Natural killer cell (primary cell): ENCODE results near the gene TMEM117. TPM values are rescaled to one million over a fixed set of nuclear protein-coding genes. Genes with fewer than 3 reads are reported as not detected.

ENCODE experiments used
- ATAC-seq, 3 donors: fragments of 150-1000 bp in 2 of 3; fragments of 200-7000 bp in 1 of 3; cut with Tn5 transposase; 1 replicate in 1 of 3; 2 replicates in 2 of 3; pipeline ENCODE4 v1.10.0; 2021; ENCODE audit warnings: mild to moderate bottlenecking in 2 of 3, moderate library complexity in 2 of 3
- DNase-seq, 2 donors: peaks; one replicate each; pipeline versions ENCODE4 v3.0.0 to v3.0.0-alpha.2; 2013 to 2021; ENCODE audit warnings: mixed read lengths in 1 of 2
- H3K27ac ChIP-seq: one replicate; pipeline ENCODE4 v1.5.1; 2013; ENCODE audit warnings: mild to moderate bottlenecking, low read length
- H3K27me3 ChIP-seq: one replicate; pipeline ENCODE4 v1.6.1; 2013; ENCODE audit warnings: low read length; ENCODE audit not compliant: control insufficient read depth, insufficient read depth
- H3K36me3 ChIP-seq: one replicate; pipeline ENCODE4 v1.6.1; 2013; ENCODE audit warnings: low read length; ENCODE audit not compliant: control insufficient read depth, insufficient read depth
- H3K4me1 ChIP-seq: one replicate; pipeline ENCODE4 v1.6.1; 2013; ENCODE audit warnings: low read length; ENCODE audit not compliant: control insufficient read depth, insufficient read depth
- H3K4me3 ChIP-seq: one replicate; pipeline ENCODE4 v1.5.1; 2013; ENCODE audit warnings: low read length
- H3K9me3 ChIP-seq: one replicate; pipeline ENCODE4 v1.6.1; 2013; ENCODE audit warnings: low read length; ENCODE audit not compliant: control insufficient read depth, insufficient read depth
- H3K27ac Mint-ChIP-seq, 2 donors: one replicate each; pipeline ENCODE4 v1.8.0; 2022; ENCODE audit warnings: mild to moderate bottlenecking in 2 of 2, mixed read lengths in 2 of 2, moderate library complexity in 1 of 2
- H3K27me3 Mint-ChIP-seq, 2 donors: one replicate each; pipeline ENCODE4 v1.8.0; 2022; ENCODE audit warnings: low read depth in 2 of 2, mixed read lengths in 2 of 2
- H3K36me3 Mint-ChIP-seq: one replicate; pipeline ENCODE4 v1.8.0; 2022; ENCODE audit warnings: mixed read lengths
- H3K4me1 Mint-ChIP-seq, 2 donors: one replicate each; pipeline ENCODE4 v1.8.0; 2022; ENCODE audit warnings: mixed read lengths in 2 of 2
- H3K4me3 Mint-ChIP-seq: one replicate; pipeline ENCODE4 v1.8.0; 2022; ENCODE audit warnings: mild to moderate bottlenecking, moderate library complexity, mixed read lengths
- H3K9me3 Mint-ChIP-seq, 2 donors: one replicate each; pipeline ENCODE4 v1.8.0; 2022; ENCODE audit warnings: mixed read lengths in 2 of 2
- CTCF ChIP-seq: fragments of 200-600 bp; IDR thresholded peaks from one replicate; pipeline ENCODE4 v1.8.0; 2022; ENCODE audit warnings: antibody characterized with exemption
- WGBS: methylation state at CpG from one replicate; pipeline ENCODE4 v1.1.7; 2013; ENCODE audit warnings: missing lambda C conversion rate; ENCODE audit not compliant: insufficient coverage; 5-methylcytosine and 5-hydroxymethylcytosine counted together
- intact Hi-C: fragments of 100-400 bp; cut with micrococcal nuclease; formaldehyde crosslinking; loops from one replicate; pipeline ENCODE4 v1.14.2; 2022
- total RNA-seq, 4 donors: library from RNA; stranded (reverse); fragments of 120-200 nt in 1 of 4; gene quantifications; one replicate each; pipeline versions ENCODE4 v1.2.3 to v1.2.4, GENCODE V29; 2013 to 2022

The TMEM117 gene
- total RNA-seq, 3 donors from 2014 or later (not counting 1 experiment from before 2014, with no cell fraction given), result 7.1 to 8.1 (median 7.9) TPM

- intact Hi-C loops, result no loop called here
- no peak overlapping the region for H3K4me3 ChIP-seq
- peaks cover 3 to 8% of the 10 kb centered on the region in 2 donors for H3K9me3 Mint-ChIP-seq
These were observed 495.4 kb downstream of the TMEM117 start for GRCh38 chr12:44331269-44331668.

GRCh38 chr12:44334347-44334746 lies 498.5 kb downstream of the TMEM117 start:
- Mint-ChIP-seq H3K4me1 (no peaks in the 10 kb centered on the region), H3K4me3 (no peak overlapping the region), H3K36me3 (no peaks in the 10 kb centered on the region), H3K27ac (no peak overlapping the region), H3K27me3 (no peaks in the 10 kb centered on the region), H3K9me3 (peaks cover 3 to 6% of the 10 kb centered on the region in 2 donors)
- WGBS, result 82% methylated on average over 5 of the region's 5 CpGs
- no peaks in the 10 kb centered on the region for H3K4me1 ChIP-seq
- no peak for ATAC-seq
- DNase-seq, result no peak
- H3K9me3 ChIP-seq, result no peaks in the 10 kb centered on the region
- no peak overlapping the region for H3K27ac ChIP-seq
- no peaks in the 10 kb centered on the region for H3K36me3 ChIP-seq
- H3K27me3 ChIP-seq, result no peaks in the 10 kb centered on the region
- intact Hi-C loops, result no loop called here
- no peak overlapping the region for H3K4me3 ChIP-seq
- no peak for TF ChIP-seq CTCF

More at GRCh38 chr12:44331269-44331668, 495.4 kb downstream of the TMEM117 start:
- Mint-ChIP-seq H3K4me1 (no peaks in the 10 kb centered on the region), H3K27ac (no peak overlapping the region), H3K27me3 (no peaks in the 10 kb centered on the region), H3K4me3 (no peak overlapping the region), H3K36me3 (no peaks in the 10 kb centered on the region)
- Histone ChIP-seq H3K27ac (no peak overlapping the region), H3K4me1 (no peaks in the 10 kb centered on the region), H3K9me3 (no peaks in the 10 kb centered on the region), H3K36me3 (no peaks in the 10 kb centered on the region), H3K27me3 (no peaks in the 10 kb centered on the region)
- no peak for TF ChIP-seq CTCF
- ATAC-seq, result no peak
- no peak for DNase-seq

GRCh38 chr12:44335030-44335429 lies 499.1 kb downstream of the TMEM117 start:
- DNase-seq, result no peak
- intact Hi-C loops, result no loop called here
- Histone ChIP-seq H3K27me3 (no peaks in the 10 kb centered on the region), H3K4me1 (no peaks in the 10 kb centered on the region), H3K4me3 (no peak overlapping the region), H3K36me3 (no peaks in the 10 kb centered on the region), H3K27ac (no peak overlapping the region), H3K9me3 (no peaks in the 10 kb centered on the region)
- H3K27ac Mint-ChIP-seq, result no peak overlapping the region
- peaks cover 3 to 5% of the 10 kb centered on the region in 2 donors for H3K9me3 Mint-ChIP-seq
- ATAC-seq, result no peak
- no peak overlapping the region for H3K4me3 Mint-ChIP-seq
- TF ChIP-seq CTCF, result no peak
- H3K27me3 Mint-ChIP-seq, result no peaks in the 10 kb centered on the region
- no peaks in the 10 kb centered on the region for H3K36me3 Mint-ChIP-seq
- H3K4me1 Mint-ChIP-seq, result no peaks in the 10 kb centered on the region

- WGBS, result 100% methylated on average over 2 of the region's 2 CpGs
- no peak for TF ChIP-seq CTCF
These were observed 500.7 kb downstream of the TMEM117 start for GRCh38 chr12:44336577-44336976.

More at GRCh38 chr12:44336577-44336976, 500.7 kb downstream of the TMEM117 start:
- Histone ChIP-seq H3K9me3 (no peaks in the 10 kb centered on the region), H3K4me1 (no peaks in the 10 kb centered on the region), H3K36me3 (no peaks in the 10 kb centered on the region), H3K4me3 (no peak overlapping the region), H3K27ac (no peak overlapping the region), H3K27me3 (no peaks in the 10 kb centered on the region)
- H3K4me3 Mint-ChIP-seq, result no peak overlapping the region
- H3K36me3 Mint-ChIP-seq, result no peaks in the 10 kb centered on the region
- no peaks in the 10 kb centered on the region for H3K27me3 Mint-ChIP-seq
- peaks cover 8 to 10% of the 10 kb centered on the region in 2 donors for H3K9me3 Mint-ChIP-seq
- H3K4me1 Mint-ChIP-seq, result no peaks in the 10 kb centered on the region
- intact Hi-C loops, result no loop called here
- no peak for DNase-seq
- no peak overlapping the region for H3K27ac Mint-ChIP-seq
- no peak for ATAC-seq
